ENCODE results near the gene DNMT3A.

- TF ChIP-seq CTCF (IDR thresholded peaks at IDR 0.05; ENCODE audit: insufficient read depth, low read depth, low read length), result no peak
- no peak for TF ChIP-seq EZH2 (IDR thresholded peaks at IDR 0.05; ENCODE audit: insufficient read depth, low read length)
These were observed 105.0 kb downstream of the DNMT3A start for GRCh38 chr2:25236736-25237135.
